ENCODE measurements around the gene SLC9A3.

The SLC9A3 gene

DNA sequence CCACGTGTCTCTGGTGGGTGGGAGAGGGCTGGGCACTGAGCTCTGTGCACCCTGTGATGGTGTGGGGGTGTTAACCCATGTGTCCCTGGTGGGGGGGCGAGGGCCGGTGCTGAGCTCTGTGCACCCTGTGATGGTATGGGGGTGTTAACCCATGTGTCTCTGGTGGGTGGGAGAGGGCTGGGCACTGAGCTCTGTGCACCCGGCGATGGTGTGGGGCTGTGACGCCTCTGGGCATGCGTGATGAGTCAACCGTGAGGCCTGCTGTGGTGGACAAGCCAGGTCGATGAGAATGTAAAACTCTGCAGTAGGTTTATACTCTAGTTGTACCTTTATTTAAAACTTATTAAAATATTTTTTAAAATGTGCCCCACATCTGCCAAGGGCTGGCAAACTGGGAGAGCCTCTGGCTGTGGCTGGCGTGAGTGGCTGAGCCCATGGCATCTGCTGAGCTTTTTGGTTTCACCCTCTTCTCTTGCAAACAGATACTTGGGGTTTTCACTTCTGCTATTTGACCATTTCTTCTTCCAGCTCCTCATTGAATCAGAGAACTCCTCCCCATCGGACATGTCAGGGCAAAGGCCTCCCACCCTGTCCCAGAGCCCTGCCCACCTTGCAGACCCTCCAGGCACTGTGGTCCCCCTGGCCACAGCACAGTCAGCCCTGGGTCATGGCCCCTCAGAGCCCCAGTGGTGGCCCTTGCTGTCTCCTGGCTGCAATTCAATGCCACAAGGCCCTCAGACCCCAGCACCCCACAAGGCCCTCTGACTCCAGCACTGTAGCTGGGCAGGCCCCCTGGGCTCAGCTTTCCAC lies 99.7 kb downstream of the SLC9A3 start:
- DNase-seq = no peak

DNA sequence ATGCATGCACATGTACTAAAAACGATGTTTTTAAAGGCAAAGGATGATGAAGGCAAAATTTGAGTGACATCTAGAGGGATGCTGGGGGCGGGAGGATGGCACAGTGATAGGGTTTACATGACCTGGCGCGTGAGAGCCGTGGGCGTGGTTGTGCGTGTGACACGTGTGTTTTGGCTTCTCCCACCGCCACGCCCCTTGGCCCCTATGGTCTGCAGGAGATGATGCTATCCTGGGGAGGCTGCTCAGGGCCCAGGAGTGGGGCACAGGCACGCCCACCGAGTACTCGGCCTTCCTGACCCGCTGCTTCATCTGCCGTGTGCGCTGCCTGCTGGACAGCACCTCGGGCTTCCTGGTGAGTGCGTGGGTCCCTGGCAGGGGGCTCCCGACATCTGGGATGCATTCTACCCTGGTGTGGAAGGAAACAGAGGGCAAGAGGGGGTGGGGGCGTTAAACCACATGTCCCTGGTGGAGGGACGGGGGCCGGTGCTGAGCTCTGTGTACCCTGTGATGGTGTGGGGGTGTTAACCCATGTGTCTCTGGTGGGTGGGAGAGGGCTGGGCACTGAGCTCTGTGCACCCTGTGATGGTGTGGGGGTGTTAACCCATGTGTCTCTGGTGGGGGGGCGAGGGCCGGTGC lies 100.5 kb downstream of the SLC9A3 start:
- no peak for DNase-seq

DNA sequence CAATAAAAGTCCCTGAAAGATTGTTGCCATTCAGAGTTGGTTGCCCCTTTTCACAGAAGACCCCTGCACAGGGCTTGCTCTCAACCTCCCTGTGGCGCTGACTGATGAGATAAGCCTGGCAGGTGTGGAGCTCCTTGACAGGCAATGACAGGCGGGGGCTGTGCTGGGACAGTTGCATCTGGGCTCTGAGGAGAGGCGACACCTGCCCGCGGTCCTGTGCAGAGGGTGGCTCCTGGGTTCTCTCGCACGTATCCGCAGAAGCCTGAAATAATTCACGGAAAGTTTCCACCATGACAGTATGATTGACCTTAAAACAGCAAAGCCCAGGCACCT lies 101.0 kb downstream of the SLC9A3 start:
- no peak for DNase-seq

DNA sequence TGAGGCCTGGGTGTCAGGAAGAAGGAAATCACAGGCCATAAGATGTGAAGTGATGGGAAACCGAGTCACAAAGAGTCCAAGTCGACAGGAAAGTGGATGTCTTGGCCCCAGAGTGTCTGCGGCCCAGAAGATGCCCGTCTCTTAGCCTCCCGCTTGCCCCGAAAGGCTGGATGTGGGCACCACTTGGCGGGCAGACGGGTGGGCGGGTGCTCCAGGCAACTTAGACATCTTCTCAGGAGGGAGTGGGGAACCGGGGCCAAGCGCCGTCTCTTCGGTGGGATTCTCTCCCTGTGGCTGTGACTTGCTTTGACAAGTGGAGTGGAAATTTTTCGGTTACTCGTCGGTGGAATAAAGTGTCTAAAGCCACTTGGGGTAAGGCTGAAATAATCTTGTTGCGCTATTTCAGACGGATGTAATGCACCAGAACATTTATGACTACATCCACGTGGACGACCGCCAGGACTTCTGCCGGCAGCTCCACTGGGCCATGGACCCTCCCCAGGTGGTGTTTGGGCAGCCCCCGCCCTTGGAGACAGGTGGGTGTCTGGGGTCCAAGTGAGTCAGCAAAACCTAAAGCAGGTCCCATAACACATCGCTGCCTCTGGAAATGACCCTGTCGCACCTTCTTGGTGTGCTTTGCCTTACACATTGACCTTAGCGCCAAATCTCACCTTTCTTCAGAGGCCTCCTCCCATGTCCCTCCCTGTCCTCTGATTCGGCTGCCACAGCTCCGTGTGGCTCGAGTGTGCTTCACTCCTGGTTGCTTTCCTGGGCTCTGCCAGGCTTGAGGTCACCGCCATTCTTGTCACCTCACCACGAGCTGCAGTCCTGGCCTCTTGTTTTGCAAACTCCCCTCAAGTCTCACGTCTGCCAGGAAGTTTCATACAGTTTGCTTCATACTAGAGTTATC lies 101.7 kb downstream of the SLC9A3 start:
- no peak for DNase-seq

DNA sequence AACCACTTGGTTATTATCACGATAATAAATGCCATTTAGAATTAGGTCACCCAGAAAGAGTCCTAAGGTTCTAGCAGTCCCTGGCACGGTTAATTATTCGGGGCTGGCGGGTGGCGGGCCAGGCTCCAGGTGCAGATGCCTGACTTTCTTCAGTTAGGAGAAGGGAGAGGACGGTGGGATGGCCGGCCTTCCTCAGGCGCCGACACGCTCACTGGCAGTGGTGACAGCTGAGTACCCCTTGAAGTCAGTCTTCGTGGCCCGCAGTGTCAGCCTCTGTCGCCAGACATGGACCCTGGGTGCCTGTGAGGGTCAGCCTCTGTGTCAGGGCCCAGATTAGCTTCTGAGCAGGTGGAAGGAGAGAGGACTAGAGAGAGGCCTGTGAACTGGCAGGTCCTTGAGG lies 102.3 kb downstream of the SLC9A3 start:
- DNase-seq = no peak

DNA sequence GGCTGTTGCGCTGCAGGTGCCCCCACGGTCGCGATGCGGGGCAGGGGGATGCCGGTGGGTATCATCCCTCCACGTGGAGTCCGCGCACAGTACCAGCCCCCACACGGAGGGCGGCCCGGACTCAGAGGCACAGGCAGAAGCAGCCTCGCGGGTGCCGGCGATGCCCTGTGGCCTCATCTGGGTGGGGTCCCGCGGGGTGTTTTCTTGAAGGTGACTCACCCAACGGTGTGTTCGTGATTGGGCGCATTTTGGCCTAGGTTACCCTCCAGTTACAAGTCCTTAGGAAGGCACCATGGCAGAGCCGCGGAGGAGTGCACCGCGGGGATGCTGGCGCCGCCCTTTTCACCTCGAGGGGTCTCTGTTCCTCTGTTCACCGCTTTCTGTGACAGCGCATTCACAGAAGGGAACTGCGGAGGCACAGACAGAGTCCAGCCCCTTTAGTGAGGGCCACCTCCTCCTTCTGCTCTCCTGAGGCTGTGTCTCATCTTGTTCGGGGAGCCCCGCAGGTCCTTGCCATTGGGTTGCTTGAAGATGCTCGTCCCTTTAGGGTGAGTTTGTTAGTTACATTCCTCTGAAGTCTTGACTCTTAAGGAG lies 102.9 kb downstream of the SLC9A3 start:
- DNase-seq = no peak

DNA sequence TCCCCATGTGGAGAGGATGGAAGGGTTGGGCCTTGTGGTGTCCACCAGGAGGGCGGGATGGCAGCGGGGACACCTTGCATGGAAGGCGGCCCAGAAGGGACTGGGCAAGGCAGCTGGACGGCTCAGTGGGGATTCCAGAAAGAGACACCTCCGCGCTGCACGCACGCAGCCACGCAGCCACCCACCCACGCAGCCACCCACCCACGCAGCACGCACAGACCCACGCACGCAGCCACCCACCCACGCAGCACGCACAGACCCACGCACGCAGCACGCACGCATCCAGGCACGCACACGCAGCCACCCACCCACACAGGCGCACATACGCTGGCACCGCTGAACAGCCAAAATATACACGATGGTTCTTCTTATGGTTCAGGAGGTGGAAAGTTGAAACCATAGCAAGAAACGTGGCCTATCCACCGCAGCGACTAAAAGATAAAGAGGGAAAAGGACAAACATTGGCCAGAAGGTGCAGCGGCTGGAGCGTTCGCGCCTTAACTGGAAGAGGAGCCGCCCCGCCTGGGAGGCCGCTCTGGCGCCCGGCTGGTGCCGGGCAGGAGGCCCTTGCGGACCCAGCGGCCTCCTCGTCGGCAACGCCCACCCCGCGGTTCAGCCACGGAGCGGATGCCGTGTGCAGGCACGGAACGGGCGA lies 103.5 kb downstream of the SLC9A3 start:
- no peak for DNase-seq

Data from activated CD4-positive, alpha-beta T cell treated with anti-CD3 and anti-CD28 coated beads for 4 hours (primary cell).